NCI-H146 treated with DMSO at 0.1 percent for 48 hours (cell line): ENCODE data around the gene GLYATL2.

Experiments used
- DNase-seq: peaks from one replicate; lab custom pipeline; 2025; ENCODE audit not compliant: unreplicated experiment; lab: John Stamatoyannopoulos, UW

GLYATL2 gene

GRCh38 chr11:58801302-58801701 is 43.2 kb downstream of the GLYATL2 start:
- DNase-seq = no peak

DNA sequence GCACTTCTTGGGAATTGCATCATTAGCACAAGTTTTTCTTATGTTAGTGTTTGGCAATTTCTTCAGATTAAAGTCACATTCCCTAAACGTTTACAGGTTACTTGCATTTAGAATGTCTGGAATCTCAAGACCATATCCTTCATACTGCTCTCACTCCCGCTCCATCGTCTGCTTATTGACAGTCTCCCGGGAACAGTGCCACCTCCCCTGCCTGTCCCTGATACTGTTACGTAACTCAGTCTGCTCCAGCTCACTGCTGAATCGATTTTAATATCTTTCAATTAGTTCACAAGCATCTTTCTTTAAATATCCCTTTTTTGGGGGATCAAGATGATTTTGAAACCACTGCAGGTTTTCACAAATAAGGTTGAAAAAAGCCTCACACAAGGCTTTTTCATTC is 48.2 kb downstream of the GLYATL2 start:
- DNase-seq = no peak

GRCh38 chr11:58788355-58789023 is 56.0 kb downstream of the GLYATL2 start:
- DNase-seq = peak; percentile 31

DNA sequence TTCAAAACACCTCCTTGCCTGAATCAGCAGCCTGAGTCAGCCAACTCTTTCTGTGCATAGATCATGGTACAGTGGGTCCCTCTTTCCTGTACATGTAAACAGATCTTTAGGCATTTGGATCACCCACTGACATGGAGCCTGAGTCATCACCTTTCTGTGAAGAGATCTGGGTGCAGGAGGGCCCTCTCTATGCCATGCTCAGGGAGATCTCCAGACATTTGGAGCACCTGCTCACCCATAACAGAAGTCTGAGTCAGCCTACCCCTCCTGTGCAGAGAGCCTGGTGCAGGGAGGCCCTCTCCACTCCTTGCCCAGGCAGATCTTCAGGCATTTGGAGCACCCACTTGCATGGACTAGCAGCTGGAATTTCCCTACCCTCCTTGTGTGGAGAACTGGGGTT is 56.6 kb downstream of the GLYATL2 start:
- no peak for DNase-seq

DNA sequence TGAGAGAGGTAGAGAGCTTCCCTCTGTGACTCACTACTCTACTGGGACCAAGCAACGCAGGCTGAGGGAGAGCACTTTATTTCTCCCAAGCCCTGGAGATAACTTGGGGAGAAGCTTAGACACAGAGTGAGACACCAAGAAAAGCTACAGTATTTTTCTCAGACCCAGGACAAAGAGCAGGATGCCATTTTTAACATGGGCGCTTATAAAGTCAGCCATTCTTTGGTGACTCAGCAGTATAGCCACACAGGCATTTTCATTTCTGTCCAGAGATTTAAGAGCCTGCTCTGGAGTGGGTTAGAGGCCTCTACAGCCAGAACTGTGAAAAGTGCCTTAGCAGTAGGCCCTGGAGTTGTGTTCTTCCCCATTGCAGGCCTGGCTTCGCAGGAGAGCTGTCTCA is 57.8 kb downstream of the GLYATL2 start:
- DNase-seq = no peak

DNA sequence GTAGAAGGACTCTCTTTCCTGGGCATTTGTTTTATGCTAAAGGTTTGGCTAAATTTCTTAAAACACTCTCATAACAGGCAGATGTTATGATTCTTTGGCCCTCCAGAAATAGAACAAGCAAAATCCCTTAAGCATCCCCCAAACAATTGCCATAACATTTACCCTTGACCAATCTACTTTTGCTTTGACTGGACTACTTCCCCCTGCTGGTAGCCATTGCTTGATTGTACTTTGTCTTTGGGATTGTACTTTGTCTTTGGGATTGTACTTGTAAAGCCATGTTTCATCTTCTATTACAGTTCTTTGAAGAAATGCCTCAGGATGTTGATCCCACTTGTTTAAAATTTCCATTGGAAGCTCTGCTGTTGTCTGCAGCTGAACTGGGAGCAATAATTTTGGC is 59.5 kb downstream of the GLYATL2 start:
- DNase-seq = no peak
